NCI-H524 treated with DMSO at 0.1 percent for 48 hours (cell line): ENCODE results near the gene SUPT20HL2.
"Not testable (repeated sequence)": the region's sequence is repeated elsewhere in the genome, so short reads cannot be mapped to it uniquely, and the experiment has no call there.

Source experiments
- DNase-seq: peaks from one replicate; lab custom pipeline; 2025; lab: John Stamatoyannopoulos, UW

Gene SUPT20HL2

DNA sequence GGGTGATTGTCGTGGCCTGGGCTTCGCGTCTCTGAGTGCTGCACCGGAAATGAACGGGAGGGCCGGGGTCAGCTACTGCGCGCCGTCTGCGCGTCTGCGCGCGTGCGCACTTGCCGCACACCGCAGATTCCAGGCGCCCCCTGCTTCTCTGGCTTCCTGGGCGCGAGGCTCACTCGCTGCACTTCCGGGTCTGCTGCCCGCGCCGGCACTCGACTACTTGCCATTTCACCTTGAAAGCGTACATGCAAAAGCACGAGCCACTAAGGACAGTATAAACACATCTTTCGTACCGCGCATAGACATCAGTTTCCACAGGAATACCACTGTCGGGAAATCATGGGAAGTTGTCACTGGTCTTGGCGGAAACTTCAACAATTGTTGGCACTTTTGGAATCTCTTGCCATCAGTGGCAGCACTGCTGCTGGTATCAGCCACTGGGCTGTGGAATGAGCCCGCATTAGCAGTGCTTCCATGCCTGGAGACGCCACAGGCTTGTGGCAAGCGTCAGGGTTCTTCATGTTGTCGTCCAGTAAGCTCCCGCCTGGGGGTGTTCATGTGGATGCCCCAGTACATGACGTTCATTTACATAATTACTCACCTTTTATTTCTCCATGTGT is at the start of gene SUPT20HL2:
SUPT20HL2 (minus strand) TSS at position 51 of the 617 bp plus-strand sequence. CDS start 754 bp downstream, outside the sequence.
- no peak for DNase-seq

DNA sequence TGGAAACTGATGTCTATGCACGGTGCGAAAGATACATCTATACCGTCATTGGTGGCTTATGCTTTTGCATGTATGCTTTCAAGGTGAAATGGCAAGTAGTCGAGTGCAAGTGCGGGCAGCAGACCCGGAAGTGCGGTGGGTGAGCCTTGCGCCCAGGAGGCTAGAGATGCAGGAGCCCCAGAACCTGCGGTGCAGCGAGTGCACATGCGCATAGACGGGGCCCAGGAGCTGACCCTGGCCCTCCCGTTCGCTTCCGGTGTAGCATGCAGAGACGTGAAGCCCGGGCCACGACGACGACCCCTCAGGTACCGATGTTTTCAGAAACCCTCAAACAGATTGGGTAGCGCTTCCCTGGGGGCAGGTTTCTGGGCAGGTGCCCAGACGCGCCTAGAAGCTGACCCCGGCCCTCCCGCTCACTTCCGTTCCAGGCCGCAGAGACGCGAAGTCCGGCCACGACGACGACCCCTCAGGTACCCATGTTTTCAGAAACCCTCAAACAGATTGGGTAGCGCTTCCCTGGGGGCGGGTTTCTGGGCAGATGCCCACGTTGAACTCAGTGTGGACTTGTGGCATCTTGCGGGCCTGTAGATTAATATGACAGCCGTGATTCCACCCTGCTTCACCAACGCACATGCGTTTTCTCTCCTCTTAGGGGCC is 48.3 kb upstream of the SUPT20HL2 start:
- not testable (repeated sequence) for DNase-seq

DNA sequence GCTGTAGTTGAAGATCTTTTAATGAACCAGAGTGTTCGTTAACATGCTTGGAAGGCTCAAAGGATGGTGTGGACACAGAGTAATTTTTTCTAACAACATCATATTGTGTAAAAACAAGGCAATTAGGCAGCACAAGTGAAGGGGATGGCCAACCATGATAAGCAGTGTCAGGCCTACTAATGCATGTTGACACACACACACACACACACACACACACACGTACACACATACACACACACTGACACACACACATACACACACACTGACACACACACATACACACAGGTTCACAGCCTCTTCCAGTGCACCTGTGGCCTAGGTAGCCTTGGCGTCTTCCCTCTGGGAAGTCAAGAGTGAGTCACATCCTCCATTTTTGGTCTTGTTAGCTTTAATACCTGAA is 46.4 kb upstream of the SUPT20HL2 start, which contains the start of gene SUPT20HL1:
SUPT20HL1 (plus strand) TSS at position 368 of the 400 bp plus-strand sequence. CDS start 2,122 bp downstream, outside the sequence.
- DNase-seq, result no peak

DNA sequence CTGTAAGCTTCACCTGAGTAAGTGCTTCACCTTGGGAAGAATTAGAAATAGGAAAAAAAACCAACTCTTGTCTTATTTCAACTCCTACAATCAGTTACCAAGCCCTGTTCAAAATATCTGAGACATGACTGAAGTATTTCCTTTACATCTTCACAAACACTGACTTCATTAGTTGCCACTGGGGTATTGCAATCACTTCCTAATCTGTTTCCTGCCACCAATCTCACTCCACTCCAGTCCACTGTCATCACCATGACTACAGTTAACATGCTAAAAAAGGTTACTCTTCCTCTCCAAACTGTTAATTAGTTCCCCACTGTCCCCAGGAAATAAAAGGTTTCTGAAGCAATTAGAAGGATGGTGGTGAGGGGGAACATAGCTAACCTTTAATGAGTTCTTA is 43.2 kb upstream of the SUPT20HL2 start:
- DNase-seq, result no peak

DNA sequence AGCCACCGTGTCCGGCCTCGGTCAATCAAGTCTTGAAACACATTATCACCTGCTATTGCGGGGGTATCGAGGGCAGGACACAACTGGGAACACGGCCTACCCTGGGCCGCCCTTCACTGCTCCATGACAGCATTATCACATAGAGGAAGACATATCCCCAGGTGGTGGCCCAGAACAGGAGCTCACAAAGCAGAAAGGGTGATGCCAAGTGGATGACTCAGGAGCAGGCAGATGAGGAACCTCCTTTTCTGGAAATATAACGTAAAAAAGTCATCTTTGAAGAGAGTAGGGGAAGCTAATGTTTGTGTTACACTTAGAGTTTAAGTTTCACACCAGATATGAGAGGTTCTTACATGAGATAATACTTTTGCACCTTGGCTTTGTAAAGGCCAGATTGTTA is 41.2 kb upstream of the SUPT20HL2 start:
- no peak for DNase-seq

DNA sequence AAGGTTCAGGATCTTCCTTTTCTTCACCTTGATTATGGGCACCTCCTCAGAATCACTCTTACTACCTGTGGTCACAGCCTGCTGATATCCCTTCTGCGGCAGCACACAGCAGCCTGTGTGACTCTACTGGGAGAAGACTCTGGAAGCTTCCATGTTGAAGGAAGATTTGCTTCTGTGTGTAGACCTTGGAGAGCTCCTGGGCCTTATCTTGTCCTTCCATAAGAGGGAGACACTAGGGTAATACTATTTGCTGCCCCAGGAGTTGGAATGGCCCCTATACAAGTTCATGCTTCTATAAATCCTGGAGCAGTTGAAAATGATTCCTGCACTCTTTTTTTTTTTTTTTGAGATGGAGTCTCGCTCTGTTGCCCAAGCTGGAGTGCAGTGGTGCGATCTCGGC is 36.3 kb upstream of the SUPT20HL2 start:
- no peak for DNase-seq

DNA sequence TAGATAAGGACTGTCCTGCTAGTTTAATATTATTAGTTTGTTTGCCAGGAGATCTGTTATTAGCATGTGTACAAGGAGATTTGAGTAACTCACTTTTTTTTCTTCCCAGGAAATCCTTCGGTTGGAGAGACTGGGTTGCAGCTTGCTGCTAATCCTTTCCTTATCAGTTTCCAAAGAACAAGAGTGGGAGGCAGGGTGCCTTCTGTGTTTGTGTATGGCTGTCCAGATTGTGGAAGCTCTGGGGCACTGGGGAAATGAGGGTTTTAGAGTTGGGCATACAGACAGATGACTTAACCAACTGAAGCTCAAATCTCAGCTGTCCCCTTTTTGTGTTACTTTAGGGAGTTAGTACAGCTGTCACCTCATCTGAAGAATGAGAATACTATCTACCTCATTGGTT is 34.0 kb upstream of the SUPT20HL2 start:
- DNase-seq, result no peak

DNA sequence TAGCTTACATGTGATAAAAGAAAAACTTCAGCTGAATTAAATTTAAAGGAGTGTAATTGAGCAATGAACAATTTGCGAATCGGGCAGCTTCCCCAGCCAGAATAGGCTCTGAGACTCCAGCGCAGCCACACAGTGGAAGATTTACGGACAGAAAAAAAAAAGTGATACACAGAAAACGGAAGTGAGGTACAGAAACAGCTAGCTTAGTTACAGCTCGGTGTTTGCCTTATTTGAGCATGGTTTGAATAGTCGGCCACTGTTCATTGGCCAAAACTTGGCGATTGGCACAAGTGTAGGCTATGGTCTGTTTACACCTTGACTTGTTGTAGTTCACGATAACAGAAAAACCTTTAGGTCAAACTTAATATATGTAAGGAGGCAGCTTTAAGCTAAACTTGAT is 29.9 kb upstream of the SUPT20HL2 start:
- DNase-seq, result no peak

- DNase-seq, result no peak
Measured at GRCh38 chrX:24341795-24342194, 27.9 kb upstream of the SUPT20HL2 start.

- DNase-seq, result no peak
Measured at GRCh38 chrX:24340501-24340900, 26.6 kb upstream of the SUPT20HL2 start.

DNA sequence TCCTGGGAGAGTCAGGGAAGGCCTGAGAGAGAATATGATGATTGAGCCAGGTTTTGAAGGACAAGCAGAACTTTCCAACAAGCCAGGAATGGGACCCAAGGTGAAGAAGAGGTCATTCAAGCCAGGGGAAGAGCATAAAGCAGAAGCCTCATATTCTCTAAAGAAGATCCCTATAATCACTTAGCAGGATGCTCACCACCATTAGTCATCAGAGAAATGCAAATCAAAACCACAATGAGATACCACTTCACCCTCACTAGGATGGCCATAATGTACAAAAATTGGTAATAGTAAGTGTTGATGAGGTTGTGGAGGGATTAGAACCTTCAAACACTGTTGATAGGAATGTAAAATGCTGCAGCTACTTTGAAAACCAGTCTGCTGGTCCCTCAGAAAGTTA is 26.0 kb upstream of the SUPT20HL2 start:
- DNase-seq, result no peak

DNA sequence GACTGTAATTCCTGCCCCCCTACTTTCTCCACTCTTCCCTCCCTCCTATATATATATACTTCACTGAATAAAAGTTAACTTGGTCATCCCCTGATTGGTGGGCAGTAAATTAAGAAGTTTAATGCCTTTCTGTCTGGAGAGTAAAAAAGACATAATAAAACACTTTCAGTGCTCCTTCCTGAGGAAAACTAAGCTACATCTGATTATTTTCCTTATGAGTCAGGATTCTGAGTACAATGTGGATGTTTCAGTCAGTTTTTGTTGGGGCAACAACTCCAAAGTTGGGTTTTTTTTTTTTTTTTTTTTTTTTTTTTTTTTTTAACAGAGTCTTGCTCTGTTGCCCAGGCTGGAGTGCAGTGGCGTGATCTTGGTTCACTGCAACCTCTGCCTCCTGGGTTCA is 22.0 kb upstream of the SUPT20HL2 start:
- DNase-seq, result no peak

- DNase-seq, result no peak
Measured at GRCh38 chrX:24334461-24334860, 20.6 kb upstream of the SUPT20HL2 start.

- no peak for DNase-seq
Measured at GRCh38 chrX:24333371-24333770, 19.5 kb upstream of the SUPT20HL2 start.

- no peak for DNase-seq
Measured at GRCh38 chrX:24332878-24333277, 19.0 kb upstream of the SUPT20HL2 start.

- DNase-seq, result no peak
Measured at GRCh38 chrX:24325231-24325630, 11.4 kb upstream of the SUPT20HL2 start.

DNA sequence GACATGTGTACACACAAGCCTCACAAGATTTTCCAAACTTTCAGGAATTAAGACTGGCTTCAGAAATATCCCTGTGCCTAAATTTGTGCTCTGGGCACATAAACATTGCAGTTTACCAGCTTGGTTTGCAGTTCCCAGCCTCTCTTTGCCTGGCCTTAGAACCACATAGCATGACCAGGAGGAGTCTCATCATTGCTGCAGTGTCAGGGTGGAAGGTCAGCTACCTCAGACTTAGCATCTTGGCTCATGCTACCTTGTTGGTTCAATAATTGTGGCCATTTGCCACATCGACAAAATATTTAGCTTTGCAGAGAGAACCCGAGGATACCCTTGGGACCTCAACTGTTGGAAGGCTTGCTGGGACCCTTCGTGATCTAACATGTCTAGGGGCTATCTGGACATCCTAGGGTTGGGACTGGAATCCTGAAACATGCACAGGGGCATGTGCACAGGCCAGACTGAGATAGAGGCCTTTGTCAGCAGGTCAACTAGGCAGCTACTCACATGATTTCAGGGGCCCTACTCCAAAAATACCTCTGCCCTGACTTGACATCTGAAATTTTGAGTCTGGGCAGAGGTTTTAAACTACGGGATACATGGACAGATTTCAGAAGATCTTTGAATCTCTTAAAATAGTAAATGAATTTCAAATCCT is 8.0 kb upstream of the SUPT20HL2 start:
- no peak for DNase-seq

- DNase-seq, result no peak
Measured at GRCh38 chrX:24317567-24317966, 3.7 kb upstream of the SUPT20HL2 start.

DNA sequence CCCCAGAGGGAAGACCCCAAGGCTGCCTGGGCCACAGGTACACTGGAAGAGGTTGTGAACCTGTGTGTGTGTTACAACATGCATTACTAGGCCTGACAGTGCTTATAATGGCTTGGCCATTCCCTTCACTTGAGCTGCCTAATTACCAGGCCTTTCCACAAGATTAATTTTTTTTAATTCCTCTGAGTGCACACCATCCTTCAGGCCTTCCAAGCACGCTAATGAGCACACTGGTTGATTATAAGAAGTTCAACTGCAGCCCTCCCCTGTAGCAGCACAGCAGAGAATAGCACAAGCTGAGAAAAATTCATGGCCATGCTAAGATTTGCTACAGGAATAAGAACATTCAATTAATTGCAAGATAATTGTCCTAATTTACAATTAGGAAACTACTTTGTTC is 2.2 kb upstream of the SUPT20HL2 start:
- no peak for DNase-seq

DNA sequence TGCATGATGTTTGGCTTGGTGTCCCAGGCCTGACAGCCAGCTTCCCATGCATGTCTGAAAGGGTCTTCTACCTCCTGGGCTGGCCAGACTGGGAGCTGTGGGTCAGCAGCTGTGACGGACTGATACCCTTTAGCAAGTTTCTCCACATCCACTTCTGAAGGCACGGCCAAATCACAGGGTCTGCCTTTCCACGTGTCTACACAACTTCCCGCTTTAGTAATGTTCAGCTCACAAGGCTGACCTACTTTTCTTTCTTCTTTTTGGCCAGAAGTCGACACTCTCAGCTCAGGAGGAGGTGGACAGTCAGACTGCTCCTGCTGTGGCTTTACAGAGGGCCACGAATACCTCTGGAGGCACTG is 1.6 kb downstream of the SUPT20HL2 start:
- DNase-seq, result not testable (repeated sequence)

GRCh38 chrX:24311507-24312248 is 2.2 kb downstream of the SUPT20HL2 start:
- DNase-seq, result not testable (repeated sequence)

DNA sequence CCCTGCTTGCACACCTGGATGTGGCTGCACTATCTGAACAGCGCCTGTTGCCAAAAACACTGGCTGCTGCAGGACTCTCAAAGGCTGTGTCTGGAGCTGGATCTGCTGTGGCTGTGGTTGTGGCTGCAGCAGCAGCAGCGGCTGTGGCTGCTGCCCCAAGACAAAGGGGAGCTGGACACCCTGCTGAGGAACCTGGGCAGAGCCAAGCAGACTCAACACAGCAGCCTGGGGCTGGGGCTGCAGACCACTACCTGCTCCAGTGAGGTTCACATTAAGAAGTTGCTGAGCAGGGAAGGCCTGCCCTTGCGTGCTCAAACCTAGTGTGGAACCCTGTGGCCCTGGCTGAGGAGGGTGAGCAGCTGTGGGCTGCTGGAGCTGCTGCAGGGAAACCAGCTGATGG is 3.0 kb downstream of the SUPT20HL2 start:
- not testable (repeated sequence) for DNase-seq
